Endothelial cell of umbilical vein (primary cell): ENCODE data around the gene GCLC. TPM values are rescaled to one million over a fixed set of nuclear protein-coding genes. Genes with fewer than 3 reads are reported as not detected.

Experiments used
- BruUV-seq: library from RNA; stranded (reverse); fragments of 400-500 nt; replicated peaks from 2 replicates; lab custom pipeline; 2021; lab: Mats Ljungman, UMichigan
- CTCF ChIA-PET: fragments of 300-600, 350-600 bp; sonication (Branson Sonifier 250); formaldehyde crosslinking; loops from one replicate; lab custom pipeline; 2021; ENCODE audit warnings: antibody characterized with exemption, inconsistent platforms; lab: Charles Lee
- POLR2A ChIA-PET: fragments of 300-600, 350-600 bp; sonication (Branson Sonifier 250); formaldehyde crosslinking; loops from one replicate; lab custom pipeline; 2021; ENCODE audit warnings: antibody characterized with exemption, inconsistent platforms; lab: Charles Lee
- DNase-seq: peaks from one replicate; pipeline ENCODE4 v3.0.0-alpha.2; 2011; ENCODE audit warnings: low read depth, low spot score
- FAIRE-seq: peaks from 2 replicates; lab custom pipeline; 2011; peaks lifted over from hg19 to GRCh38; lab: Jason Lieb, UNC
- H2AFZ ChIP-seq: 2 replicates; pipeline ENCODE4 v1.6.0; 2012; ENCODE audit warnings: low read depth, low read length, control low read depth, inconsistent platforms
- H3K27ac ChIP-seq: 2 replicates; pipeline ENCODE4 v1.5.1; 2011; ENCODE audit warnings: low read depth, mild to moderate bottlenecking, control low read depth, low read length, moderate library complexity; ENCODE audit not compliant: insufficient read depth
- H3K27me3 ChIP-seq, 2 experiments: 2 replicates each; pipeline versions ENCODE4 v1.6.0 to v1.6.1; 2011; ENCODE audit warnings: low read length in 2 of 2, mixed read lengths in 1 of 2; ENCODE audit not compliant: control insufficient read depth in 2 of 2, insufficient read depth in 2 of 2
- H3K36me3 ChIP-seq, 2 experiments: 2 replicates in 1 of 2; 3 replicates in 1 of 2; pipeline ENCODE4 v1.5.1; 2011; ENCODE audit warnings: low read length in 2 of 2, mild to moderate bottlenecking in 1 of 2, moderate library complexity in 1 of 2; ENCODE audit not compliant: control insufficient read depth in 2 of 2, insufficient read depth in 2 of 2; ENCODE audit errors: extremely low read depth in 1 of 2
- H3K4me1 ChIP-seq: 3 replicates; pipeline ENCODE4 v1.5.1; 2011; ENCODE audit warnings: mild to moderate bottlenecking, low read length; ENCODE audit not compliant: control insufficient read depth, insufficient read depth; ENCODE audit errors: extremely low read depth
- H3K4me2 ChIP-seq: 2 replicates; pipeline ENCODE4 v1.6.1; 2011; ENCODE audit warnings: low read length, control low read depth, mixed read lengths; ENCODE audit not compliant: insufficient read depth
- H3K4me3 ChIP-seq, 3 experiments: fragments of 200-600 bp in 1 of 3; sonication (generic), shearing (Covaris generic) in 1 of 3; replicated peaks in 1 of 3; 2 replicates each; pipeline ENCODE4 v1.5.1; 2011 to 2016; ENCODE audit warnings: control low read depth in 3 of 3, low read length in 3 of 3, mild to moderate bottlenecking in 2 of 3, inconsistent platforms in 1 of 3, low read depth in 1 of 3, moderate library complexity in 1 of 3; ENCODE audit not compliant: insufficient read depth in 1 of 3
- H3K79me2 ChIP-seq: 2 replicates; pipeline ENCODE4 v1.6.0; 2012; ENCODE audit warnings: low read length, inconsistent platforms; ENCODE audit not compliant: control insufficient read depth, insufficient read depth
- H3K9ac ChIP-seq: replicated peaks from 2 replicates; pipeline ENCODE3; 2011; ENCODE audit warnings: low read length, control low read depth; ENCODE audit not compliant: insufficient read depth; ENCODE audit errors: extremely low read depth
- H3K9me1 ChIP-seq: replicated peaks from 3 replicates; pipeline ENCODE4 v1.6.0; 2011; ENCODE audit warnings: mild to moderate bottlenecking, low read length; ENCODE audit not compliant: control insufficient read depth, insufficient read depth; ENCODE audit errors: extremely low read depth
- H3K9me3 ChIP-seq: replicated peaks from 2 replicates; pipeline ENCODE4 v1.5.1; 2012; ENCODE audit warnings: low read length, inconsistent platforms; ENCODE audit not compliant: control insufficient read depth, insufficient read depth
- H4K20me1 ChIP-seq: replicated peaks from 2 replicates; pipeline ENCODE3; 2011; ENCODE audit warnings: mild to moderate bottlenecking, low read length; ENCODE audit not compliant: control insufficient read depth, insufficient read depth; ENCODE audit errors: extremely low read depth
- CTCF ChIP-seq, 2 donors: IDR thresholded peaks; 1 replicate in 1 of 2; 2 replicates in 1 of 2; pipeline ENCODE4 v1.5.1; 2011; ENCODE audit warnings: low read length in 2 of 2, mild to moderate bottlenecking in 2 of 2, moderate library complexity in 2 of 2, control low read depth in 1 of 2, inconsistent platforms in 1 of 2, low read depth in 1 of 2; ENCODE audit not compliant: insufficient read depth in 1 of 2; ENCODE audit errors: extremely low read depth in 1 of 2
- EZH2 ChIP-seq: IDR thresholded peaks from 2 replicates; pipeline ENCODE4 v1.6.1; 2012; ENCODE audit warnings: borderline replicate concordance, low read depth, mild to moderate bottlenecking, moderate library complexity, low read length, inconsistent platforms; ENCODE audit not compliant: severe bottlenecking
- FOS ChIP-seq: IDR thresholded peaks from 2 replicates; pipeline ENCODE4 v1.6.1; 2011; ENCODE audit warnings: mild to moderate bottlenecking, low read length, moderate library complexity, borderline replicate concordance; ENCODE audit not compliant: insufficient read depth
- GATA2 ChIP-seq: IDR thresholded peaks from 2 replicates; pipeline ENCODE4 v1.7.0; 2011; ENCODE audit warnings: low read depth, mild to moderate bottlenecking, moderate library complexity, mixed read lengths, low read length; ENCODE audit not compliant: insufficient read length, insufficient read depth
- JUN ChIP-seq: IDR thresholded peaks from 2 replicates; pipeline ENCODE4 v1.6.1; 2011; ENCODE audit warnings: borderline replicate concordance, low read depth; ENCODE audit not compliant: insufficient read length, insufficient read depth
- MAX ChIP-seq: IDR thresholded peaks from 2 replicates; pipeline ENCODE4 v1.6.1; 2011; ENCODE audit not compliant: insufficient read depth, insufficient read length
- MYC ChIP-seq: IDR thresholded peaks from one replicate; pipeline ENCODE4 v1.6.1; 2011; ENCODE audit warnings: mild to moderate bottlenecking, low read depth, low read length
- POLR2A ChIP-seq: IDR thresholded peaks from 2 replicates; pipeline ENCODE4 v1.6.1; 2012; ENCODE audit warnings: low read depth, mild to moderate bottlenecking, control low read depth, low read length
- POLR2AphosphoS5 ChIP-seq: IDR thresholded peaks from 2 replicates; pipeline ENCODE4 v1.6.1; 2012; ENCODE audit warnings: low read depth, mild to moderate bottlenecking, control low read depth, low read length, moderate library complexity; ENCODE audit not compliant: insufficient read depth
- dilution Hi-C: fragments of 300-500 bp; cut with MboI; formaldehyde crosslinking; loops from one replicate; pipeline ENCODE4 v1.15.0; 2019; ENCODE audit warnings: low sequenced_read_pairs; ENCODE audit not compliant: extremely low pct_ligation_motif_present
- intact Hi-C: fragments of 100-400 bp; cut with micrococcal nuclease; formaldehyde crosslinking; loops from one replicate; pipeline ENCODE4 v1.10.0; 2022
- polyA plus RNA-seq, 4 experiments: library from polyadenylated mRNA; depleted of rRNA in 3 of 4; stranded (reverse) in 3 of 4; unstranded in 1 of 4; fragments of >200 nt; gene quantifications; 2 replicates each; pipeline versions ENCODE4 v1.2.1 to v1.2.3, GENCODE V29; 2011 to 2012; ENCODE audit warnings: missing spikeins in 1 of 4
- total RNA-seq: library from RNA; stranded (reverse); gene quantifications from 2 replicates; pipeline ENCODE4 v1.2.3, GENCODE V29; 2021

The GCLC gene
- total and polyA plus RNA-seq, 2 donors (not counting 3 experiments of a cell fraction or from before 2014, with no cell fraction given): 7.3 to 22.8 TPM

- no peak overlapping the region for H3K27ac ChIP-seq
- H3K4me3 ChIP-seq: no peak overlapping the region
- H3K9ac ChIP-seq: no peak overlapping the region
- BruUV-seq: no TSS peak
- dilution Hi-C loops: no loop called here
- intact Hi-C loops: no loop called here
- H3K9me1 ChIP-seq: no peaks in the 10 kb centered on the region
- H3K27me3 ChIP-seq: no peaks in the 10 kb centered on the region
- CTCF ChIA-PET: no interaction called here
- H3K9me3 ChIP-seq: no peaks in the 10 kb centered on the region
- no peak overlapping the region for H2AFZ ChIP-seq
- H3K4me1 ChIP-seq: peaks cover 13% of the 10 kb centered on the region
- peaks cover 3% of the 10 kb centered on the region for H3K79me2 ChIP-seq
- no peaks in the 10 kb centered on the region for H4K20me1 ChIP-seq
- POLR2A ChIA-PET: interaction anchor here (0.7 kb wide), 1 partner anchor 9 kb away, joined by 8 read pairs; no protein-coding TSS in a partner anchor
- TF ChIP-seq MYC: no peak
- no peak for TF ChIP-seq FOS
- TF ChIP-seq EZH2: no peak
- TF ChIP-seq GATA2: no peak
- no peak for TF ChIP-seq MAX
- no peak for TF ChIP-seq JUN
- no peak for TF ChIP-seq POLR2A
- TF ChIP-seq CTCF (IDR thresholded peaks at IDR 0.05; ENCODE audit: extremely low read depth in 1 of 2, insufficient read depth in 1 of 2, low read depth in 1 of 2, low read length in 2 of 2): no peak
- no peak for TF ChIP-seq POLR2AphosphoS5
- DNase-seq (no peak), FAIRE-seq (no peak)
- H3K36me3 ChIP-seq: no peaks in the 10 kb centered on the region
- no peak overlapping the region for H3K4me2 ChIP-seq
Observed at GRCh38 chr6:53527249-53527765, 17.6 kb downstream of the GCLC start.
